HUDEP-2 (cell line): Measurements from ENCODE around the gene KRTAP9-8.
"Not testable (repeated sequence)": the region's sequence is repeated elsewhere in the genome, so short reads cannot be mapped to it uniquely, and the experiment has no call there.

Experiments used
- DNase-seq, 76 experiments: peaks; one replicate each; lab custom pipeline; 2025; ENCODE audit not compliant: unreplicated experiment in 76 of 76; lab: John Stamatoyannopoulos, UW

The KRTAP9-8 gene

GRCh38 chr17:41237949-41238437 lies at the start of gene KRTAP9-8:
KRTAP9-8 (plus strand) TSS chr17:41237999; CDS start chr17:41238052, 53 bp downstream.
- DNase-seq, result not testable (repeated sequence)

GRCh38 chr17:41189837-41190318 lies 47.9 kb upstream of the KRTAP9-8 start, which contains the start of gene KRTAP9-1:
KRTAP9-1 (plus strand) TSS chr17:41189887; CDS start chr17:41189887, 0 bp downstream.
- DNase-seq, result not testable (repeated sequence)

- no peak for DNase-seq
Measured at GRCh38 chr17:41190328-41190727, 47.5 kb upstream of the KRTAP9-8 start.

- DNase-seq, result no peak
Measured at GRCh38 chr17:41196068-41196467, 41.7 kb upstream of the KRTAP9-8 start.

GRCh38 chr17:41199421-41200078 lies 38.2 kb upstream of the KRTAP9-8 start:
- DNase-seq, result no peak

- DNase-seq, result no peak
Measured at GRCh38 chr17:41211845-41212466, 25.8 kb upstream of the KRTAP9-8 start.

- no peak for DNase-seq
Measured at GRCh38 chr17:41212524-41213169, 25.2 kb upstream of the KRTAP9-8 start.

- DNase-seq, result no peak
Measured at GRCh38 chr17:41215681-41216080, 22.1 kb upstream of the KRTAP9-8 start.

GRCh38 chr17:41223821-41224220 lies 14.0 kb upstream of the KRTAP9-8 start:
- DNase-seq, result no peak

GRCh38 chr17:41226051-41226450 lies 11.7 kb upstream of the KRTAP9-8 start:
- no peak for DNase-seq

GRCh38 chr17:41226598-41227095 lies 11.2 kb upstream of the KRTAP9-8 start, which contains the start of gene KRTAP9-2:
KRTAP9-2 (plus strand) TSS chr17:41226648; CDS start chr17:41226655, 7 bp downstream.
- not testable (repeated sequence) for DNase-seq

- DNase-seq, result no peak
Measured at GRCh38 chr17:41230094-41230493, 7.7 kb upstream of the KRTAP9-8 start.

GRCh38 chr17:41231731-41232130 lies 6.1 kb upstream of the KRTAP9-8 start:
- DNase-seq, result no peak

- DNase-seq, result not testable (repeated sequence)
Measured at GRCh38 chr17:41232399-41233105, 5.2 kb upstream of the KRTAP9-8 start, which contains the start of gene KRTAP9-3. KRTAP9-3 (plus strand) TSS chr17:41232449; CDS start chr17:41232502, 53 bp downstream.

GRCh38 chr17:41237116-41237515 lies 683 bp upstream of the KRTAP9-8 start:
- not testable (repeated sequence) for DNase-seq

- DNase-seq, result not testable (repeated sequence)
Measured at GRCh38 chr17:41246995-41247787, 9.4 kb downstream of the KRTAP9-8 start.

- not testable (repeated sequence) for DNase-seq
Measured at GRCh38 chr17:41249637-41250240, 11.9 kb downstream of the KRTAP9-8 start, which contains the start of gene KRTAP9-4. KRTAP9-4 (plus strand) TSS chr17:41249687; CDS start chr17:41249721, 34 bp downstream.

- no peak for DNase-seq
Measured at GRCh38 chr17:41251261-41251660, 13.5 kb downstream of the KRTAP9-8 start.

GRCh38 chr17:41254861-41255260 lies 17.1 kb downstream of the KRTAP9-8 start:
- no peak for DNase-seq
